ENCODE results near the gene CYRIA. TPM values are rescaled to one million over a fixed set of nuclear protein-coding genes. Genes with fewer than 3 reads are reported as not detected.

Gene CYRIA
- total RNA-seq, 6 experiments from 2014 or later, result 1.6 to 6.3 (median 3.1) TPM

- Histone ChIP-seq H3K27me3 (no peaks in the 10 kb centered on the region), H3K27ac (no peak overlapping the region), H3K36me3 (no peaks in the 10 kb centered on the region), H3K9me3 (no peaks in the 10 kb centered on the region), H3K4me3 (no peak overlapping the region), H3K4me1 (no peaks in the 10 kb centered on the region)
- DNase-seq, result no peak
- ATAC-seq, result peak in 2 of 4 donors; percentile 28 to 32
- intact Hi-C loops (cut with DNase I), result no loop called here
- TF ChIP-seq POLR2A (IDR thresholded peaks at IDR 0.05) (no peak), CTCF (IDR thresholded peaks at IDR 0.05) (no peak)
- WGBS (ENCODE audit: insufficient coverage, low coverage, low lambda C conversion rate, missing lambda C conversion rate), result 59% methylated on average over 2 of the region's 2 CpGs
Observed at GRCh38 chr2:16643099-16643498, 22.5 kb downstream of the CYRIA start.

GRCh38 chr2:16642088-16642487 lies 23.5 kb downstream of the CYRIA start:
- Histone ChIP-seq H3K27me3 (no peaks in the 10 kb centered on the region), H3K4me3 (no peak overlapping the region), H3K36me3 (no peaks in the 10 kb centered on the region), H3K27ac (no peak overlapping the region), H3K9me3 (no peaks in the 10 kb centered on the region), H3K4me1 (no peaks in the 10 kb centered on the region)
- DNase-seq, result no peak
- intact Hi-C loops (cut with DNase I), result no loop called here
- no peak for TF ChIP-seq POLR2A (IDR thresholded peaks at IDR 0.05)
- no peak for TF ChIP-seq CTCF (IDR thresholded peaks at IDR 0.05)
- ATAC-seq, result no peak
- 68% methylated on average over 3 of the region's 3 CpGs for WGBS (ENCODE audit: insufficient coverage, low coverage, low lambda C conversion rate, missing lambda C conversion rate)

- 49% methylated on average over 2 of the region's 2 CpGs for WGBS (ENCODE audit: insufficient coverage, low coverage, low lambda C conversion rate, missing lambda C conversion rate)
- Histone ChIP-seq H3K4me3 (no peak overlapping the region), H3K27ac (no peak overlapping the region), H3K36me3 (no peaks in the 10 kb centered on the region), H3K9me3 (no peaks in the 10 kb centered on the region), H3K27me3 (no peaks in the 10 kb centered on the region), H3K4me1 (no peaks in the 10 kb centered on the region)
- no peak for TF ChIP-seq POLR2A (IDR thresholded peaks at IDR 0.05)
- TF ChIP-seq CTCF (IDR thresholded peaks at IDR 0.05), result no peak
- no peak for ATAC-seq
- DNase-seq, result no peak
- intact Hi-C loops (cut with DNase I), result no loop called here
Observed at GRCh38 chr2:16641509-16641908, 24.1 kb downstream of the CYRIA start.

GRCh38 chr2:16640867-16641266 lies 24.8 kb downstream of the CYRIA start:
- 25% methylated on average over 1 of the region's 5 CpGs for WGBS (ENCODE audit: insufficient coverage, low coverage, low lambda C conversion rate, missing lambda C conversion rate)
- Histone ChIP-seq H3K4me1 (no peaks in the 10 kb centered on the region), H3K36me3 (no peaks in the 10 kb centered on the region), H3K27me3 (no peaks in the 10 kb centered on the region), H3K27ac (no peak overlapping the region), H3K9me3 (no peaks in the 10 kb centered on the region), H3K4me3 (no peak overlapping the region)
- ATAC-seq, result peak; percentile 48 to 62 (median 51)
- DNase-seq, result no peak
- intact Hi-C loops (cut with DNase I), result no loop called here
- TF ChIP-seq CTCF (IDR thresholded peaks at IDR 0.05) (no peak), POLR2A (IDR thresholded peaks at IDR 0.05) (no peak)
